Activated CD8-positive, alpha-beta memory T cell treated with anti-CD3 and anti-CD28 coated beads, Interleukin-2, amount 10 ng/mL, durations not matched to agents 7 days and 5 days (primary cell): ENCODE data around the gene STAT6. TPM values are rescaled to one million over a fixed set of nuclear protein-coding genes. Genes with fewer than 3 reads are reported as not detected.

Experiments used
- ATAC-seq: fragments of 150-1000 bp; cut with Tn5 transposase; one replicate; pipeline ENCODE4 v1.10.0; 2021; ENCODE audit warnings: moderate library complexity
- CTCF ChIA-PET: fragments of 350-600 bp; sonication (Branson Sonifier 250); formaldehyde crosslinking; loops from one replicate; lab custom pipeline; 2021; ENCODE audit warnings: antibody characterized with exemption; lab: Charles Lee
- DNase-seq: peaks from one replicate; pipeline ENCODE4 v3.0.0-alpha.2; 2020
- H3K27ac Mint-ChIP-seq: one replicate; pipeline ENCODE4 v1.8.0; 2021; ENCODE audit warnings: mild to moderate bottlenecking, mixed read lengths
- H3K27me3 Mint-ChIP-seq: one replicate; pipeline ENCODE4 v1.8.0; 2021; ENCODE audit warnings: mixed read lengths
- H3K36me3 Mint-ChIP-seq: one replicate; pipeline ENCODE4 v1.8.0; 2021; ENCODE audit warnings: mild to moderate bottlenecking, mixed read lengths
- H3K4me1 Mint-ChIP-seq: one replicate; pipeline ENCODE4 v1.8.0; 2021; ENCODE audit warnings: mixed read lengths
- H3K4me3 Mint-ChIP-seq: one replicate; pipeline ENCODE4 v1.8.0; 2021; ENCODE audit warnings: mild to moderate bottlenecking, moderate library complexity, mixed read lengths
- H3K9me3 Mint-ChIP-seq: one replicate; pipeline ENCODE4 v1.8.0; 2022; ENCODE audit warnings: low read depth, mixed read lengths
- total RNA-seq, 2 experiments: library from RNA; stranded (reverse); gene quantifications; one replicate each; pipeline ENCODE4 v1.2.3, GENCODE V29; 2021

The STAT6 gene
- total RNA-seq, 2 experiments from 2014 or later: 99.1 to 104 TPM

GRCh38 chr12:57098546-57098945 is 12.6 kb downstream of the STAT6 start:
- Mint-ChIP-seq H3K27me3 (no peaks in the 10 kb centered on the region), H3K4me1 (peaks cover 39% of the 10 kb centered on the region), H3K36me3 (peaks cover 2% of the 10 kb centered on the region), H3K4me3 (no peak overlapping the region), H3K9me3 (no peaks in the 10 kb centered on the region), H3K27ac (peak overlapping the region; percentile 45)
- ATAC-seq (no peak), DNase-seq (no peak)
- CTCF ChIA-PET: interaction anchor here (1.2 to 16.0 kb wide), 5 partner anchors 9 to 29 kb away, joined by 3 to 202 read pairs (median 8); partner anchors contain the start of genes NAB2 and STAT6

GRCh38 chr12:57097554-57097835 is 13.7 kb downstream of the STAT6 start:
- ATAC-seq: no peak
- H3K27me3 Mint-ChIP-seq: no peaks in the 10 kb centered on the region
- H3K36me3 Mint-ChIP-seq: peaks cover 2% of the 10 kb centered on the region
- CTCF ChIA-PET: interaction anchor here (2.0 to 16.0 kb wide), 3 partner anchors 8 to 28 kb away, joined by 8 to 202 read pairs (median 12); partner anchors contain the start of genes NAB2 and STAT6
- peaks cover 46% of the 10 kb centered on the region for H3K4me1 Mint-ChIP-seq
- DNase-seq: no peak
- no peak overlapping the region for H3K4me3 Mint-ChIP-seq
- no peaks in the 10 kb centered on the region for H3K9me3 Mint-ChIP-seq
- no peak overlapping the region for H3K27ac Mint-ChIP-seq

- CTCF ChIA-PET: interaction anchor here (1.6 to 16.0 kb wide), 4 partner anchors 7 to 28 kb away, joined by 6 to 202 read pairs (median 10); partner anchors contain the start of genes NAB2 and STAT6
- Mint-ChIP-seq H3K36me3 (peaks cover 2% of the 10 kb centered on the region), H3K27ac (peak overlapping the region; percentile 39), H3K9me3 (no peaks in the 10 kb centered on the region), H3K27me3 (no peaks in the 10 kb centered on the region), H3K4me3 (no peak overlapping the region), H3K4me1 (peaks cover 42% of the 10 kb centered on the region)
- no peak for ATAC-seq
- DNase-seq: no peak
Observed at GRCh38 chr12:57096748-57097553, 14.2 kb downstream of the STAT6 start.

- Mint-ChIP-seq H3K27me3 (no peaks in the 10 kb centered on the region), H3K4me3 (no peak overlapping the region), H3K36me3 (peaks cover 4% of the 10 kb centered on the region), H3K27ac (peak overlapping the region; percentile 34), H3K4me1 (peaks cover 43% of the 10 kb centered on the region), H3K9me3 (no peaks in the 10 kb centered on the region)
- no peak for ATAC-seq
- no peak for DNase-seq
- CTCF ChIA-PET: interaction anchor here (0.6 to 16.0 kb wide), 4 partner anchors 12 to 601 kb away, joined by 3 to 202 read pairs (median 4); partner anchors contain the start of genes LRP1 and STAT6
Observed at GRCh38 chr12:57096099-57096572, 15.0 kb downstream of the STAT6 start.

- no peak overlapping the region for H3K4me3 Mint-ChIP-seq
- peaks cover 4% of the 10 kb centered on the region for H3K36me3 Mint-ChIP-seq
Observed at GRCh38 chr12:57095440-57095839, 15.7 kb downstream of the STAT6 start.

GRCh38 chr12:57094208-57095160 is 16.7 kb downstream of the STAT6 start:
- CTCF ChIA-PET: interaction anchor here (0.7 to 16.0 kb wide), 13 partner anchors 8 to 364 kb away, joined by 3 to 202 read pairs (median 5); partner anchors contain the start of genes NEMP1 and STAT6
- Mint-ChIP-seq H3K36me3 (peaks cover 4% of the 10 kb centered on the region), H3K27ac (peak overlapping the region; percentile 83), H3K9me3 (no peaks in the 10 kb centered on the region), H3K27me3 (no peaks in the 10 kb centered on the region), H3K4me3 (no peak overlapping the region), H3K4me1 (peaks cover 51% of the 10 kb centered on the region)
- no peak for DNase-seq
- ATAC-seq: no peak

More at GRCh38 chr12:57095440-57095839, 15.7 kb downstream of the STAT6 start:
- CTCF ChIA-PET: interaction anchor here (0.5 to 16.0 kb wide), 5 partner anchors 13 to 1265 kb away, joined by 3 to 202 read pairs (median 3); partner anchors contain the start of genes LRP1 and STAT6
- H3K9me3 Mint-ChIP-seq: no peaks in the 10 kb centered on the region
- ATAC-seq (no peak), DNase-seq (no peak)
- peaks cover 47% of the 10 kb centered on the region for H3K4me1 Mint-ChIP-seq
- H3K27me3 Mint-ChIP-seq: no peaks in the 10 kb centered on the region
- H3K27ac Mint-ChIP-seq: peak overlapping the region; percentile 59

- Mint-ChIP-seq H3K27me3 (no peaks in the 10 kb centered on the region), H3K4me1 (peaks cover 48% of the 10 kb centered on the region), H3K9me3 (no peaks in the 10 kb centered on the region), H3K27ac (peak overlapping the region; percentile 83), H3K4me3 (peak overlapping the region; percentile 54), H3K36me3 (peaks cover 2% of the 10 kb centered on the region)
- ATAC-seq: peak; percentile 47
- CTCF ChIA-PET: interaction anchor here (0.6 to 16.0 kb wide), 17 partner anchors 9 to 368 kb away, joined by 3 to 202 read pairs (median 5); partner anchors contain the start of genes NACA, NEMP1 and STAT6
- DNase-seq: peak; percentile 81
Observed at GRCh38 chr12:57093415-57094207, 17.6 kb downstream of the STAT6 start.

- Mint-ChIP-seq H3K36me3 (peaks cover 2% of the 10 kb centered on the region), H3K4me3 (no peak overlapping the region), H3K27me3 (no peaks in the 10 kb centered on the region), H3K4me1 (peaks cover 49% of the 10 kb centered on the region), H3K9me3 (no peaks in the 10 kb centered on the region), H3K27ac (peak overlapping the region; percentile 83)
- CTCF ChIA-PET: interaction anchor here (0.6 to 16.0 kb wide), 13 partner anchors 9 to 368 kb away, joined by 3 to 202 read pairs (median 5); partner anchors contain the start of genes NACA, NEMP1 and STAT6
- DNase-seq (no peak), ATAC-seq (no peak)
Observed at GRCh38 chr12:57092876-57093414, 18.2 kb downstream of the STAT6 start.

GRCh38 chr12:57092529-57092862 is 18.7 kb downstream of the STAT6 start:
- Mint-ChIP-seq H3K27me3 (no peaks in the 10 kb centered on the region), H3K27ac (peak overlapping the region; percentile 47), H3K9me3 (no peaks in the 10 kb centered on the region), H3K4me1 (peaks cover 51% of the 10 kb centered on the region), H3K4me3 (no peak overlapping the region), H3K36me3 (peaks cover 2% of the 10 kb centered on the region)
- ATAC-seq (no peak), DNase-seq (no peak)
- CTCF ChIA-PET: interaction anchor here (1.1 to 16.0 kb wide), 11 partner anchors 8 to 91 kb away, joined by 3 to 202 read pairs (median 7); partner anchors contain the start of genes NEMP1 and STAT6

- no peak for ATAC-seq
- Mint-ChIP-seq H3K9me3 (no peaks in the 10 kb centered on the region), H3K27me3 (no peaks in the 10 kb centered on the region), H3K36me3 (peaks cover 2% of the 10 kb centered on the region), H3K27ac (no peak overlapping the region), H3K4me1 (peaks cover 51% of the 10 kb centered on the region), H3K4me3 (peak overlapping the region; percentile 27)
- CTCF ChIA-PET: interaction anchor here (1.1 to 16.0 kb wide), 13 partner anchors 8 to 123 kb away, joined by 3 to 202 read pairs (median 5); partner anchors contain the start of genes NEMP1 and STAT6
- DNase-seq: no peak
Observed at GRCh38 chr12:57091638-57092528, 19.3 kb downstream of the STAT6 start.
